Trophoblast cell (in vitro differentiated cells and primary cell): ENCODE results near the gene DESI2.
A peak's percentile ranks its signal among the peaks of the same experiment; 100 is the strongest.
"Not testable (repeated sequence)": the region's sequence is repeated elsewhere in the genome, so short reads cannot be mapped to it uniquely, and the experiment has no call there.

ENCODE experiments used
- DNase-seq, 2 donors: peaks; one replicate each; pipeline ENCODE4 v3.0.0-alpha.2; 2016
- H2AFZ ChIP-seq: 2 replicates; pipeline ENCODE4 v1.6.1; 2013; ENCODE audit warnings: low read length, moderate library complexity, mild to moderate bottlenecking; ENCODE audit not compliant: insufficient read depth, poor library complexity
- H2AK5ac ChIP-seq: 2 replicates; pipeline ENCODE4 v1.6.1; 2013; ENCODE audit warnings: mild to moderate bottlenecking, low read length
- H2BK120ac ChIP-seq: 2 replicates; pipeline ENCODE4 v1.6.1; 2013; ENCODE audit warnings: low read length, mild to moderate bottlenecking, moderate library complexity; ENCODE audit not compliant: insufficient read depth, poor library complexity
- H2BK12ac ChIP-seq: 2 replicates; pipeline ENCODE4 v1.6.1; 2013; ENCODE audit warnings: mild to moderate bottlenecking, low read length, moderate library complexity
- H2BK5ac ChIP-seq: 2 replicates; pipeline ENCODE4 v1.6.1; 2013; ENCODE audit warnings: low read length, low read depth, moderate library complexity, mild to moderate bottlenecking; ENCODE audit not compliant: poor library complexity
- H3K14ac ChIP-seq: 2 replicates; pipeline ENCODE4 v1.6.1; 2013; ENCODE audit warnings: mild to moderate bottlenecking, low read length
- H3K18ac ChIP-seq: 2 replicates; pipeline ENCODE4 v1.6.1; 2013; ENCODE audit warnings: mild to moderate bottlenecking, low read length
- H3K23ac ChIP-seq: 2 replicates; pipeline ENCODE4 v1.6.1; 2013; ENCODE audit warnings: low read length
- H3K27ac ChIP-seq: 2 replicates; pipeline ENCODE4 v1.5.1; 2013; ENCODE audit warnings: low read depth, mild to moderate bottlenecking, inconsistent platforms, low read length, moderate library complexity
- H3K27me3 ChIP-seq: 2 replicates; pipeline ENCODE4 v1.6.1; 2013; ENCODE audit warnings: inconsistent platforms, mild to moderate bottlenecking, low read length, moderate library complexity; ENCODE audit not compliant: insufficient read depth
- H3K36me3 ChIP-seq, 2 experiments: 1 replicate in 1 of 2; 2 replicates in 1 of 2; pipeline ENCODE4 v1.6.1; 2013; ENCODE audit warnings: low read length in 2 of 2, mild to moderate bottlenecking in 2 of 2, moderate library complexity in 1 of 2; ENCODE audit not compliant: insufficient read depth in 2 of 2, control insufficient read depth in 1 of 2
- H3K4ac ChIP-seq: 2 replicates; pipeline ENCODE4 v1.6.1; 2013; ENCODE audit warnings: low read depth, mild to moderate bottlenecking, low read length, moderate library complexity
- H3K4me1 ChIP-seq, 2 experiments: 1 replicate in 1 of 2; 2 replicates in 1 of 2; pipeline ENCODE4 v1.6.1; 2013; ENCODE audit warnings: low read length in 2 of 2, mild to moderate bottlenecking in 2 of 2, moderate library complexity in 1 of 2; ENCODE audit not compliant: insufficient read depth in 2 of 2, control insufficient read depth in 1 of 2
- H3K4me2 ChIP-seq: 2 replicates; pipeline ENCODE4 v1.6.1; 2013; ENCODE audit warnings: inconsistent platforms, mild to moderate bottlenecking, low read length, moderate library complexity
- H3K4me3 ChIP-seq: 2 replicates; pipeline ENCODE4 v1.5.1; 2013; ENCODE audit warnings: mild to moderate bottlenecking, low read depth, low read length, inconsistent platforms
- H3K79me1 ChIP-seq: one replicate; pipeline ENCODE4 v1.6.1; 2013; ENCODE audit warnings: low read length
- H3K79me2 ChIP-seq: 2 replicates; pipeline ENCODE4 v1.6.1; 2013; ENCODE audit warnings: low read length, mild to moderate bottlenecking; ENCODE audit not compliant: control insufficient read depth, insufficient read depth, poor library complexity
- H3K9ac ChIP-seq: 2 replicates; pipeline ENCODE4 v1.6.1; 2013; ENCODE audit warnings: mild to moderate bottlenecking, low read length
- H3K9me3 ChIP-seq: 2 replicates; pipeline ENCODE4 v1.6.1; 2013; ENCODE audit warnings: low read depth, mild to moderate bottlenecking, control low read depth, inconsistent platforms, low read length; ENCODE audit not compliant: insufficient read depth
- H4K12ac ChIP-seq: 2 replicates; pipeline ENCODE4 v1.6.1; 2013; ENCODE audit warnings: low read depth, mild to moderate bottlenecking, low read length, moderate library complexity
- H4K8ac ChIP-seq: 2 replicates; pipeline ENCODE4 v1.6.1; 2013; ENCODE audit warnings: low read depth, mild to moderate bottlenecking, low read length, moderate library complexity
- H4K91ac ChIP-seq: one replicate; pipeline ENCODE4 v1.6.1; 2013; ENCODE audit warnings: low read depth, mild to moderate bottlenecking, low read length, moderate library complexity
- WGBS: extraction: QIAGEN DNeasy Blood & Tissue Kit; methylation state at CpG from one replicate; pipeline ENCODE4 v1.1.7; 2013; ENCODE audit warnings: missing lambda C conversion rate; ENCODE audit not compliant: insufficient read length, insufficient coverage; ENCODE audit errors: extremely low coverage; 5-methylcytosine and 5-hydroxymethylcytosine counted together

DESI2 gene

GRCh38 chr1:244665771-244666217, 12.9 kb downstream of the DESI2 start:
- Histone ChIP-seq H4K8ac (no peak overlapping the region), H3K9me3 (no peaks in the 10 kb centered on the region), H3K79me1 (no peaks in the 10 kb centered on the region), H3K18ac (no peak overlapping the region), H3K4me3 (no peak overlapping the region), H3K4me2 (no peak overlapping the region), H2AK5ac (no peak overlapping the region), H3K4ac (no peak overlapping the region), H3K27ac (no peak overlapping the region), H2BK5ac (no peak overlapping the region), H4K91ac (no peak overlapping the region), H3K4me1 (peaks cover 3% of the 10 kb centered on the region in 2 experiments), H3K27me3 (no peaks in the 10 kb centered on the region), H3K9ac (no peak overlapping the region), H3K36me3 (no peaks in the 10 kb centered on the region), H3K23ac (no peak overlapping the region), H3K14ac (no peak overlapping the region), H3K79me2 (no peaks in the 10 kb centered on the region), H2BK12ac (no peak overlapping the region), H2BK120ac (no peak overlapping the region), H2AFZ (no peak overlapping the region), H4K12ac (no peak overlapping the region)
- WGBS = no CpG with 5 or more reads among the region's 4 CpGs
- peak in 1 of 2 donors; percentile 12 for DNase-seq

GRCh38 chr1:244666672-244667418, 13.9 kb downstream of the DESI2 start:
- H3K36me3 ChIP-seq, H3K4me1 ChIP-seq, H3K4me3 ChIP-seq, H4K12ac ChIP-seq, H3K9me3 ChIP-seq, H2AFZ ChIP-seq, H3K14ac ChIP-seq, H2BK5ac ChIP-seq, H3K27me3 ChIP-seq, H3K23ac ChIP-seq, H3K4me2 ChIP-seq, H3K18ac ChIP-seq, H3K79me2 ChIP-seq, H2AK5ac ChIP-seq, H3K27ac ChIP-seq, H4K91ac ChIP-seq, H3K9ac ChIP-seq, H2BK12ac ChIP-seq, H2BK120ac ChIP-seq, H4K8ac ChIP-seq, H3K4ac ChIP-seq, H3K79me1 ChIP-seq: not testable (repeated sequence)
- no CpG with 5 or more reads among the region's 6 CpGs for WGBS
- DNase-seq = peak in 1 of 2 donors; percentile 17

GRCh38 chr1:244667797-244668196, 14.9 kb downstream of the DESI2 start:
- no peak overlapping the region for H4K91ac ChIP-seq

GRCh38 chr1:244672946-244673682, 20.2 kb downstream of the DESI2 start:
- H3K18ac ChIP-seq = no peak overlapping the region
- no CpG with 5 or more reads among the region's 4 CpGs for WGBS
- no peak overlapping the region for H3K9ac ChIP-seq
- H4K8ac ChIP-seq = no peak overlapping the region
- no peak overlapping the region for H4K91ac ChIP-seq
- no peaks in the 10 kb centered on the region for H3K9me3 ChIP-seq
- H3K79me1 ChIP-seq = no peaks in the 10 kb centered on the region
- no peak for DNase-seq
- no peak overlapping the region for H3K27ac ChIP-seq
- H2AFZ ChIP-seq = no peak overlapping the region
- no peak overlapping the region for H3K4me2 ChIP-seq
- no peak overlapping the region for H3K23ac ChIP-seq
- H3K4ac ChIP-seq = no peak overlapping the region
- no peak overlapping the region for H2AK5ac ChIP-seq
- no peak overlapping the region for H2BK120ac ChIP-seq
- H2BK12ac ChIP-seq = no peak overlapping the region
- H2BK5ac ChIP-seq = no peak overlapping the region
- peaks cover 0 to 3% of the 10 kb centered on the region in 2 experiments for H3K36me3 ChIP-seq
- no peak overlapping the region for H3K4me3 ChIP-seq
- no peaks in the 10 kb centered on the region for H3K27me3 ChIP-seq
- no peak overlapping the region for H3K14ac ChIP-seq
- no peak overlapping the region for H4K12ac ChIP-seq
- no peaks in the 10 kb centered on the region for H3K4me1 ChIP-seq
- no peaks in the 10 kb centered on the region for H3K79me2 ChIP-seq

More at GRCh38 chr1:244667797-244668196, 14.9 kb downstream of the DESI2 start:
- no peak overlapping the region for H2AFZ ChIP-seq
- H3K4me1 ChIP-seq = peaks cover 3% of the 10 kb centered on the region in 2 experiments
- H3K36me3 ChIP-seq = peaks cover 0 to 3% of the 10 kb centered on the region in 2 experiments
- no peak overlapping the region for H3K4me3 ChIP-seq
- H3K4me2 ChIP-seq = no peak overlapping the region
- no peak overlapping the region for H3K23ac ChIP-seq
- WGBS = no CpG with 5 or more reads among the region's 2 CpGs
- no peak overlapping the region for H3K14ac ChIP-seq
- H2AK5ac ChIP-seq = no peak overlapping the region
- H3K79me2 ChIP-seq = no peaks in the 10 kb centered on the region
- H3K27me3 ChIP-seq = no peaks in the 10 kb centered on the region
- no peaks in the 10 kb centered on the region for H3K79me1 ChIP-seq
- H3K18ac ChIP-seq = no peak overlapping the region
- H2BK120ac ChIP-seq = no peak overlapping the region
- H3K27ac ChIP-seq = no peak overlapping the region
- H3K9ac ChIP-seq = no peak overlapping the region
- no peak overlapping the region for H4K8ac ChIP-seq
- H2BK12ac ChIP-seq = no peak overlapping the region
- H3K4ac ChIP-seq = no peak overlapping the region
- no peaks in the 10 kb centered on the region for H3K9me3 ChIP-seq
- H4K12ac ChIP-seq = no peak overlapping the region
- no peak overlapping the region for H2BK5ac ChIP-seq
- DNase-seq = no peak
